Caco-2 (cell line): ENCODE data around the gene ARRDC5. TPM values are rescaled to one million over a fixed set of nuclear protein-coding genes. Genes with fewer than 3 reads are reported as not detected.
"Not testable (repeated sequence)": the region's sequence is repeated elsewhere in the genome, so short reads cannot be mapped to it uniquely, and the experiment has no call there.

Experiments
- Bru-seq: library from RNA; stranded (reverse); fragments of 400-500 nt; gene quantifications from one replicate; lab custom pipeline; 2021; lab: Mats Ljungman, UMichigan
- BruChase-seq, 2 experiments: library from RNA; stranded (reverse); fragments of 400-500 nt; gene quantifications; one replicate each; lab custom pipeline; 2021; lab: Mats Ljungman, UMichigan
- BruUV-seq: library from RNA; stranded (reverse); fragments of 400-500 nt; replicated peaks from 2 replicates; lab custom pipeline; 2021; lab: Mats Ljungman, UMichigan
- CTCF ChIA-PET: fragments of 300-600 bp; sonication (Branson Sonifier 250); formaldehyde crosslinking; loops from one replicate; lab custom pipeline; 2022; ENCODE audit warnings: antibody characterized with exemption; lab: Charles Lee
- POLR2A ChIA-PET: fragments of 300-600 bp; sonication (Branson Sonifier 250); formaldehyde crosslinking; loops from one replicate; lab custom pipeline; 2022; ENCODE audit warnings: antibody characterized with exemption; lab: Charles Lee
- DNase-seq, 2 experiments: peaks; one replicate each; pipeline versions ENCODE4 v3.0.0 to v3.0.0-alpha.2; 2020 to 2022
- H3K27me3 ChIP-seq: replicated peaks from 2 replicates; pipeline ENCODE4 v1.6.0; 2011; ENCODE audit warnings: low read length; ENCODE audit not compliant: control insufficient read depth, insufficient read depth
- H3K36me3 ChIP-seq: 2 replicates; pipeline ENCODE4 v1.5.1; 2011; ENCODE audit warnings: low read length; ENCODE audit not compliant: control insufficient read depth, insufficient read depth
- H3K4me1 ChIP-seq: fragments of 250-450 bp; sonication (Bioruptor Pico); 2 replicates; pipeline ENCODE4 v1.5.1; 2020; ENCODE audit warnings: mild to moderate bottlenecking
- H3K4me3 ChIP-seq: 2 replicates; pipeline ENCODE4 v1.5.1; 2011; ENCODE audit warnings: low read depth, mild to moderate bottlenecking, control low read depth, low read length
- H3K9me3 ChIP-seq: fragments of 250-450 bp; sonication (Bioruptor Pico); 2 replicates; pipeline ENCODE4 v1.5.1; 2020; ENCODE audit warnings: mild to moderate bottlenecking, moderate library complexity
- H3K27ac Mint-ChIP-seq: one replicate; pipeline ENCODE4 v1.8.0; 2022; ENCODE audit warnings: mixed read lengths; ENCODE audit not compliant: unreplicated experiment
- H3K27me3 Mint-ChIP-seq: one replicate; pipeline ENCODE4 v1.8.0; 2022; ENCODE audit warnings: mixed read lengths; ENCODE audit not compliant: insufficient read depth, unreplicated experiment
- H3K36me3 Mint-ChIP-seq: one replicate; pipeline ENCODE4 v1.8.0; 2022; ENCODE audit warnings: mild to moderate bottlenecking, mixed read lengths; ENCODE audit not compliant: insufficient read depth, unreplicated experiment
- H3K4me1 Mint-ChIP-seq: one replicate; pipeline ENCODE4 v1.8.0; 2022; ENCODE audit warnings: low read depth, mixed read lengths; ENCODE audit not compliant: unreplicated experiment
- H3K4me3 Mint-ChIP-seq: one replicate; pipeline ENCODE4 v1.8.0; 2022; ENCODE audit warnings: mild to moderate bottlenecking, moderate library complexity, mixed read lengths; ENCODE audit not compliant: unreplicated experiment
- H3K9me3 Mint-ChIP-seq: one replicate; pipeline ENCODE4 v1.8.0; 2022; ENCODE audit warnings: mixed read lengths; ENCODE audit not compliant: unreplicated experiment
- intact Hi-C: fragments of 100-400 bp; cut with micrococcal nuclease; formaldehyde crosslinking; loops from one replicate; pipeline ENCODE4 v1.10.0; 2022; ENCODE audit not compliant: unreplicated experiment
- long read RNA-seq: library from polyadenylated mRNA; stranded (forward); transcript quantifications from one replicate; pipeline ENCODE4 v2.0.0, GENCODE V29; 2022
- total RNA-seq: library from RNA; stranded (reverse); gene quantifications from 2 replicates; pipeline ENCODE4 v1.2.3, GENCODE V29; 2022
- TF ChIP-seq, protein P1 (sequence below), 2 experiments: fragments of 200-600 bp in 1 of 2; IDR thresholded peaks; 1 replicate in 1 of 2; 2 replicates in 1 of 2; pipeline versions ENCODE4 v1.5.1 to v1.8.0; 2011 to 2022; ENCODE audit warnings: antibody characterized with exemption in 1 of 2, control low read depth in 1 of 2, inconsistent platforms in 1 of 2, low read depth in 1 of 2, low read length in 1 of 2, mild to moderate bottlenecking in 1 of 2, moderate library complexity in 1 of 2; ENCODE audit not compliant: insufficient read depth in 1 of 2, severe bottlenecking in 1 of 2, unreplicated experiment in 1 of 2

The ARRDC5 gene
- total RNA-seq (not detected in 2 replicates), Bru-seq, nascent RNA (not detected), BruChase-seq, experiment 1, labeled RNA remaining after a 2-hour chase (not detected), BruChase-seq, experiment 2, labeled RNA remaining after a 6-hour chase (not detected)
- long read RNA-seq = 0 reads

DNA sequence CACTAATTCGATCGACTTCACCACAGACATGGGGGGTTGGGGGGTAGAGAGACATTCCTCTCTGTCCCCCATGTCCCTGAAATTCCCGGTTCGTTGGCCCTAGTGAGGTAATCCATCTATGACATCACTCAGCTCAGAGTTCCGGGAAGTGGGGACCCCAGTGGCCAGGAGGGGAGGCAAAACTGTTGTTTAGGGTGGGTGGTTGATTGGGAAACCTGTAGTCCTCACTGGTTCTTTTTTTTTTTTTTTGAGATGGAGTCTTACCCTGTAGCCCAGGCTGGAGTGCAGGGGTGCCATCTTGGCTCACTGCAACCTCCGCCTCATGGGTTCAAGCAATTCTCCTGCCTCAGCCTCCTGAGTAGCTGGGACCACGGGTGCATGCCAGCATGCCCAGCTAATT is at the start of gene ARRDC5:
ARRDC5 (minus strand) TSS at position 101 of the 400 bp plus-strand sequence; CDS start at position 30, 71 bp downstream.
- Histone ChIP-seq H3K4me3 (no peak within 1 kb of the TSS), H3K4me1 (peaks cover 1% of the 10 kb centered on the region), H3K27me3 (no peaks in the 10 kb centered on the region), H3K36me3 (no peaks in the 10 kb centered on the region), H3K9me3 (no peaks in the 10 kb centered on the region)
- no peak for DNase-seq
- no TSS peak for BruUV-seq
- Mint-ChIP-seq H3K4me1 (peaks cover 2% of the 10 kb centered on the region), H3K9me3 (no peaks in the 10 kb centered on the region), H3K27me3 (no peaks in the 10 kb centered on the region), H3K36me3 (no peaks in the 10 kb centered on the region), H3K27ac (no peak within 1 kb of the TSS), H3K4me3 (no peak within 1 kb of the TSS)
- TF ChIP-seq, protein P1, sequence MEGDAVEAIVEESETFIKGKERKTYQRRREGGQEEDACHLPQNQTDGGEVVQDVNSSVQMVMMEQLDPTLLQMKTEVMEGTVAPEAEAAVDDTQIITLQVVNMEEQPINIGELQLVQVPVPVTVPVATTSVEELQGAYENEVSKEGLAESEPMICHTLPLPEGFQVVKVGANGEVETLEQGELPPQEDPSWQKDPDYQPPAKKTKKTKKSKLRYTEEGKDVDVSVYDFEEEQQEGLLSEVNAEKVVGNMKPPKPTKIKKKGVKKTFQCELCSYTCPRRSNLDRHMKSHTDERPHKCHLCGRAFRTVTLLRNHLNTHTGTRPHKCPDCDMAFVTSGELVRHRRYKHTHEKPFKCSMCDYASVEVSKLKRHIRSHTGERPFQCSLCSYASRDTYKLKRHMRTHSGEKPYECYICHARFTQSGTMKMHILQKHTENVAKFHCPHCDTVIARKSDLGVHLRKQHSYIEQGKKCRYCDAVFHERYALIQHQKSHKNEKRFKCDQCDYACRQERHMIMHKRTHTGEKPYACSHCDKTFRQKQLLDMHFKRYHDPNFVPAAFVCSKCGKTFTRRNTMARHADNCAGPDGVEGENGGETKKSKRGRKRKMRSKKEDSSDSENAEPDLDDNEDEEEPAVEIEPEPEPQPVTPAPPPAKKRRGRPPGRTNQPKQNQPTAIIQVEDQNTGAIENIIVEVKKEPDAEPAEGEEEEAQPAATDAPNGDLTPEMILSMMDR (IDR thresholded peaks at IDR 0.05; ENCODE audit: insufficient read depth in 1 of 2, low read depth in 1 of 2, low read length in 1 of 2, severe bottlenecking in 1 of 2, unreplicated experiment in 1 of 2) = no peak
- intact Hi-C loops = no loop called here
- ChIA-PET POLR2A (no interaction called here), CTCF (no interaction called here)

DNA sequence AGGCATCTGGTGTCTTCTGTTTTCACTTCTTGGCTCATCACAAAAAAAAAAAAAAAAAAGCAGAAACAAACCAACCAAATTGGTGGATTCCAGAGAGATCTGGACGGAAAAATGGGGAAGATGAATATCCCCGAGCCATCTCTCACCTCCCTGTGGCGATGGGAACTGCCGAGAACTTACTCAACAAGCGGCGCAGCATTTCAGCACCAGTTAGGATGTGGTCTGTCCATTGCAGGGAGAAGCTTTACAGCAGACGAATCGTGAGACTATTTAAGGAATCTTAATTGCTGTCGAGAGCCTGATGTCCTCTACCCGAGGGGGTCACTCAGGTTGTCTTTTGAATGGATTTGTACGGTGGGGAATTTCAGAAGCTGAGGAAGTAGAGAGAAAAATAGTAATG is 49.0 kb upstream of the ARRDC5 start:
- no TSS peak for BruUV-seq
- H3K4me1 Mint-ChIP-seq = no peaks in the 10 kb centered on the region
- Histone ChIP-seq H3K27me3 (no peaks in the 10 kb centered on the region), H3K36me3 (no peaks in the 10 kb centered on the region), H3K4me1 (no peaks in the 10 kb centered on the region), H3K9me3 (no peaks in the 10 kb centered on the region), H3K4me3 (no peak overlapping the region)
- H3K36me3 Mint-ChIP-seq = peaks cover 95% of the 10 kb centered on the region
- TF ChIP-seq, protein P1 (IDR thresholded peaks at IDR 0.05; ENCODE audit: insufficient read depth in 1 of 2, low read depth in 1 of 2, low read length in 1 of 2, severe bottlenecking in 1 of 2, unreplicated experiment in 1 of 2) = no peak
- POLR2A ChIA-PET = no interaction called here
- H3K27ac Mint-ChIP-seq = no peak overlapping the region
- intact Hi-C loops = no loop called here
- DNase-seq = no peak
- no peaks in the 10 kb centered on the region for H3K27me3 Mint-ChIP-seq
- H3K4me3 Mint-ChIP-seq = no peak overlapping the region
- CTCF ChIA-PET = no interaction called here
- no peaks in the 10 kb centered on the region for H3K9me3 Mint-ChIP-seq

DNA sequence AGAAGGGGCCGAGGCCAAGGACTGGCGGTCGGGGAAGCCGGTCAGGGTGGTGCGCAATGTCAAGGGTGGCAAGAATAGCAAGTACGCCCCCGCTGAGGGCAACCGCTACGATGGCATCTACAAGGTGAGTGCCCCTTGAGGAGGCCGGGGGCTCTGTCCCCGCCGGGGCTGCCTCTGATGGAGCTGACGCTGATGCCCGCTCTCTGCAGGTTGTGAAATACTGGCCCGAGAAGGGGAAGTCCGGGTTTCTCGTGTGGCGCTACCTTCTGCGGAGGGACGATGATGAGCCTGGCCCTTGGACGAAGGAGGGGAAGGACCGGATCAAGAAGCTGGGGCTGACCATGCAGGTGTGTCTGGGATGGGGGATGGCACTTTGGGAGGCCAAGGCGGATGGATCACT is 48.0 kb upstream of the ARRDC5 start:
- BruUV-seq, H3K9me3 ChIP-seq, H3K27me3 ChIP-seq, POLR2A ChIA-PET, DNase-seq, CTCF ChIA-PET, H3K27ac Mint-ChIP-seq, H3K9me3 Mint-ChIP-seq, H3K4me3 ChIP-seq, H3K36me3 ChIP-seq, H3K4me1 Mint-ChIP-seq, H3K4me1 ChIP-seq, H3K27me3 Mint-ChIP-seq, intact Hi-C loops, H3K4me3 Mint-ChIP-seq: not testable (repeated sequence)
- peaks cover 97% of the 10 kb centered on the region for H3K36me3 Mint-ChIP-seq

GRCh38 chr19:4941638-4942169 is 39.0 kb upstream of the ARRDC5 start:
- POLR2A ChIA-PET, H3K9me3 ChIP-seq, H3K4me1 Mint-ChIP-seq, H3K4me3 ChIP-seq, H3K27me3 Mint-ChIP-seq, DNase-seq, H3K4me3 Mint-ChIP-seq, H3K27ac Mint-ChIP-seq, H3K9me3 Mint-ChIP-seq, intact Hi-C loops, H3K27me3 ChIP-seq, H3K36me3 ChIP-seq, BruUV-seq, H3K4me1 ChIP-seq, CTCF ChIA-PET: not testable (repeated sequence)
- H3K36me3 Mint-ChIP-seq = peaks cover 87% of the 10 kb centered on the region
